Iris pigment epithelial cell (primary cell): ENCODE data around the gene TMEM214.

Source experiments
- DNase-seq: peaks from one replicate; pipeline ENCODE4 v3.0.0-alpha.2; 2011; ENCODE audit warnings: low read depth

The TMEM214 gene

DNA sequence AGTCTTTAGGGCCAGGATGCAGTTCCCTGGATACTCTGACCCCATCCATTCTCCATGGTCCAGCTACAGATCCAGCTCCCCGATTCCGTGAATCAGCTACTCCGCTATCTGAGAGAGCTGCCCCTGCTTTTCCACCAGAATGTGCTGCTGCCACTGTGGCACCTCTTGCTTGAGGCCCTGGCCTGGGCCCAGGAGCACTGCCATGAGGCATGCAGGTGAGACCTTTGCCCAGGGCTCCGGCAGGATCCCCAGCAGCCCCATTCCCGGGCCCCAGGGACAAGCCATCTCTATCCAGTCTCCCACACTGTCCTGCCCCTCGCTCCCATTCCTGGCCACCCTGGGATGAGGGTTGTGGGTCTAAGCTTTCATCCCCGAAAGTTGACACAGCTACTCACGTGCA lies 7.5 kb downstream of the TMEM214 start:
- DNase-seq: no peak

DNA sequence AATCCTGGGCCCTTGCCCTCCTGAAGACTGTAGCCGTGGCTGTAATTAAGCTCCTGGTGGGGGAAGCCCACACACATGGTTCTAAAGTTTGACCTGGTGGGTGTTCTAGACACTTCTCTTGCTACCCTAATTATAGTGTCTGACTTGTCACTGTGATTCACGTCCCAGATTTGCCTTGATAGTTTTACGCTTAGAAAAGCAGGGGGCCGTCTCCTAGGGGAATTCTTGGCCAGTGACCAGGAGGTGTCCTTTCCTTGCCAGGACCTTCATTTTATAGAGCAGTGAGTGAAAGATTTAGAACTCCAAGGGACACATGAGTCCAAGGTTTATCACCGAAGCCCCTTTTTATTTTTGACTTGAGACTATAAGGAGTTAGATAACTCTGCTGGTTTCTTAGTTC lies 9.0 kb downstream of the TMEM214 start:
- no peak for DNase-seq

DNA sequence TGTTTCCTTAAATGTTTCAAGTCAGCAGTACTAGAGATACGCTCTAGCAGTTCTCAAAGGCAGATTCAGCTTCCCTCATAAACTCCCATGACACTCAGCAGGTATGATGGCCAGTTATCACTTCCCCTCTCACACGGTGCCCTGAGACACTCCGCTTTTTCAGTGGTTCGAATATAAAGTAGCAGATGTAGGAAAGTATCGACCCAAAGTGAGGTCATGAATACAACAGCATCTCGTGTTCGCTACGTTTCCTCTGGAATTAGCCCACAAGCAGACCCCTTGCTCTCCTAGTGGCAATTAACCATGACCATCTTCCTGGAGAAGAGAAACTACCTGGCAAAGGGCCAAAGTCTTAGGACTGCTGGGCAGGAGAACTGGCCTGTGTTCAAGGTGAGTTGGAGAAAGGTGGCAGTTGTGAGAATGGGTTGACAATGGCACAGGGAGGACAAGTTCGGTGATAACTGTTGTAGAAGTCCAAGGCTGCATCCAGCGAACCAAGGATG lies 9.4 kb downstream of the TMEM214 start:
- DNase-seq: no peak

DNA sequence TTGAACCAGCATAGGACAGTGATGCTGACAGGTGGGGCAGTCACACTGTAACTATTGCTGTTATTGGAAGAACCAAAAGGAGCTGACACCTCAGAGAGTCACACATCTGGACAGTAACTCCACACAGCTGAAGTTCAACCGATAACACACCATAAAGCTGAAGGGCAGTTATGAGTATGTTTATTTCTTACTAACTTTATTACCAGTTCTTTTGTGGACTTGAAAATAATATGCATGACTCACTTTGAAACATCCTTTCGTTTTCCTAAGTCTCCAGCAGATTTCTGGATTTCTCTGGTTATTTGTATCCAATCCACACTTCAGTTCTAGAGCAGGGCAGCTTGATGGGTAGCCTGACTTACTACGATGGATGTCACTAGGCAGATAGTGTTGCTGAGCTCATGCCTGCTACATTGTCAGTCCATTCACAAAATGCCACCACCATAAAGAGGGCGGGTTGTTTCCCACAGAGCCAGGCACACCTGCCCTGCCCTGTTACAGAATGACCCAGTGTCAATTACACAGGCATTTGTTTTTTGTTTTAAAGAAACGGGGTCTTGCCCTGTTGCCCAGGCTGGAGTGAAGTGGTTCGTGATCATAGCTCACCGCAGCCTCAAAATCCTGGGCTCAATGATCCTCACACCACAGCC lies 10.3 kb downstream of the TMEM214 start:
- peak; percentile 40 for DNase-seq

DNA sequence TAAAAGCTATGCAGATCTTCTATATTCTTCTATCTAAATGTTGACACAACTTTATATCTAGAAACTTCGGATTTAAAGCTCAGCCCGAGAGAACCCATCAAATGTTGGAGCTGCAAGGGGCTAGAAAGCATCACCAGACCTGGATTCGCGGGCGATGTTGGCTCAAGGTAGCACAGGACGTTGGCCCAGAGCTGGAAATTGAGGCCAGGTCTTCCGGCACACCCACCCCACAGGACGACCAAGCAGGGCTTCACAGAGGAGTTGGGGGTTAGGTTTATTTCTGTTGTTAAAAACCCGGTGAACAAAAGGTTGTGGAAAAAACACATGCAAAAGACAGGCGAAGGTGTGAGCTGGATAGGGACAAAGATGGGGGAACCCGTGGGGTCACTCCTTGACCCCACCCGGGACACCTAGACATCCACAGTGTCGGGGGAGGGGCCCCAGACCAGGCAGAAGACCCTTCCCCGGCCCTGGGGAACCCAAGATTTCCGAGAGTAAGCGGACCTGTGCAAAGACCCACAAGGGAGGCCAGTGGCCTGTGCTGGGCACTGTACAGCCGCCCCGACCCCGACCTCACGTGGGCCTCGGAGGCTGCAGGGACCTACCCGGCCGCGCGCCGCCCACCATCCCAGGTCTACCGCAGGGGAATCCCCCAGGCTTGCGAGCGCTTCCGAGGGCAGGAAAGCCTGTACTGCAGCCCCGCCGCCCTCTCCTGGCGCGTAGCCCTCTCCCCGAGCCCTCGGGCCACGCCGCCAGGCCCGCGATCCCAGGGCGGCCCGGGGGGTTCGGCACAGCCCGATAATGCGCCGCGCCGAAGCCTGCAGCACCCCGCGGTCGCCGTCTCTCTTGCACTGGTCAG lies 16.9 kb downstream of the TMEM214 start:
- peak; percentile 55 for DNase-seq

DNA sequence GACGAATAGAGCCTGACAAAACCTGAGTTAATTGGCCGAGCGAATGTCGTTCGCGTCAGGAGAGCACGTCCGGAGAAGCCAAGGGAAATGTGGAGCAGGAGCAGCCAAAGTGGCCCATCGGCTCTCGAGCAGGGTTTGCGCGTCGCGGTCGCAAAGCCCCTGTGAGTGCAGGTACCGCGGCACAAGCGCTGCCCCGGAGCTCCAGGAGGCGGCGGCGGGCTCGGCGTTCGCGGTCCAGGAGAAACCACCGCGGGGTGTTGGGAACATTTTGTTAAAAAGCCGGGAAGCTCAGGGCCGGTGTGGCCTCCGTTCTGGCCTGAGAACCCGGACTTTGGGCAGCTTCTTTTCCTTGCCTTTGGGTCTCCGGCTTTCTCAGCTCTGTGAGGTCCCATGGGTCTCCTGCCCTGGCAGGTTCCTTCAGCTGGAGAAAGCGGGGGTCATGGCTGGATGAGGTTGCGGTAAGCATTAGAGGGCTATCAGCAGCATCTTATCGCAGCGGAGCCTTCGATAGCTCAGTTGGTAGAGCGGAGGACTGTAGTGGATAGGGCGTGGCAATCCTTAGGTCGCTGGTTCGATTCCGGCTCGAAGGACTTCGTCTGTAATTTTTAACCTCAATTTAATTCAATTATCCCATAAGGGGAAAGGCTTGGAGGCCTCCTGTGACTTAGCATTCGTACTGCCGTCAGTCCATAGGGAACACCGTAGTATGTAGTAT lies 17.7 kb downstream of the TMEM214 start:
- peak; percentile 92 for DNase-seq

DNA sequence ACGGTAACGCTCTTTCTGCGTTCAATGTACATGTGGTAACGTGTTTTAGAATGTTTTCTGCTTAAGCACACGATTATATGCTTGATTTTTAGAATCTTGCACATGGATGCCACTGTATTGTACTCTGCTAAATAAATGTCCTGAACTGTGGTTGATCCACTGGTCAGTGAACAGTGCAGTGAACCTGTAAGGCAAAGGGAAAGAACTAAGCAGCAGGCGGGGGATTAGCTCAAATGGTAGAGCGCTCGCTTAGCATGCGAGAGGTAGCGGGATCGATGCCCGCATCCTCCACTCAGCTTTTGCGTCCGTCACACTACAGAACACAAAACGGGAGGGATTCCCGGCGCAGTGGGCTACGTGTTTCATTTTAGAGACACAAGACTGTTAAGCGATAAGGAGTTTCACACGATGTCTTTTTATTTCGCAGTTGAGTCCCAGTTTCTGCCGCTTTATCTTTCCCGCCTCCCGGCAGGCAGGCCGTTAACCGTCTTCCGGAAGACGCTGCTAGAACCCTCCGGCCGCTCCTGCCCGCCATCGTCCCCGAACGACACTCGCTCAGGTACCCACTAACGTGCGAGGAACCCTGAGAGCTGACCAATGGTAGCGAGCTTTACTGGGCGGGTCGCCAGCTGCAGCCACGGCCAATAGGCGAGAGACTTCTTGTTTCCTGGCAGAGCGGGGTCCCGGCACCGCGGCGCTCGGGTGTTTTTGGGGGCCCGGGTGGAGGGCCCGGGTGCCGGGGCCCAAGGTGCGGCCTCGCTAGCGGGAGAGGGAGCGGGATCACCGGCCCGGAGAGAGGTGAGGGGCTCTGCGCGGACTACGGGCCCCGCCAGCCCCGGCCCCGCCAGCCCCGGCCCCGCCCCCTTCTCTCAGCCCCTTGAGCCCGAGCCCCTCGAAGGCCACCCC lies 18.5 kb downstream of the TMEM214 start, which contains the start of gene AGBL5:
TSS of gene AGBL5 (plus strand) at position 673 of the 906 bp plus-strand sequence. CDS start 1,291 bp downstream, outside the sequence.
- DNase-seq: peak; percentile 89

DNA sequence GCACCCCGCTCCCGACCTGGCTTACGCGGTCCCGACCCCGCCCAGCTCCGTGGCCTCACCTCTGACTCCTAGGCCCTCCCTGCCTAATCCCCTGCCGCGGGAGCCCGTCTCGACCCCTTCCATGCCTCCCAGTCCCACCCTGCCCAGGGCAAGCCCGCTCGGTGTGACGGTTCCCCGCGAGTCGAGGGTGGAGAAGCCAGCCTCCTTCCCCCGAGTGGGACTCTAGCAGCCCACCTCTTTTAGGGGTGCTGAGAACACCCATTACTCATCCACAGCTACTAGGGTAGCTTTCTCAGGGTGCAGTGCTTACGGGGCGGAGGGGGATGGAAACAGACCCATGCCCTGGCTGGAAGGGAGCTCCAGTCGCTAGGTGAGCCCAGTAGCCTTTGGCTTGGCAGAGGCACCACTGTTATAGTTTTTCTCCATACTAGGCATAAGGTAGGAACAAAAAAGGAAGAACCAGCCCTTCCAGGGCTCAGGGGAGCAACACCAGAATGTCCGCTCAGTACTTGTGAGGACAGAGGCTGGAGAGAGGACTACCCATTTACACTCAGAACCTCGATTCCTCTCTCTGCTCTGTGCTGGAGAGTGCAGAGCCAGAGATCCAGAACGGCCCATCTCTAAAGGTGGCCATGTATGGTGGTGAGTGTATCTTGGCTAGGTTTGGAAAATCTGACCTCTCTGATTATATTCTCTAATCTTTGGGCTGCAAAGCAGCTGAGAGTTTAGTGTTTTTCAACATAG lies 19.3 kb downstream of the TMEM214 start:
- no peak for DNase-seq

DNA sequence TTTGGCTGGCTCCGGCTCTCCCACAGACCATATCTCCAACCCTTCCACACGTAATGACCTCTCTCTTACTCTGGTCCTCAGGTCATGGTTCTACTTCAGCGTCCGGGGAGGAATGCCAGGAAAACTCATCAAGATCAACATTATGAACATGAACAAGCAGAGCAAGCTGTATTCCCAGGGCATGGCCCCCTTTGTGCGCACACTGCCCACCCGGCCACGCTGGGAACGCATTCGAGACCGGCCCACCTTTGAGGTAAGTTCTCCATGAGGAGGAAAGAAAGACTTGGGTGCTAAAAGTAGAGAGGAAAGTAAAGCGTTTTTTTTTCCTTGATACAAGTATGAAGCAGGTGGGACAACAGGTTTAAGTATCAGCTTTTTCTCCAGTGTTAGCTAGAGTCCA lies 20.6 kb downstream of the TMEM214 start:
- no peak for DNase-seq

DNA sequence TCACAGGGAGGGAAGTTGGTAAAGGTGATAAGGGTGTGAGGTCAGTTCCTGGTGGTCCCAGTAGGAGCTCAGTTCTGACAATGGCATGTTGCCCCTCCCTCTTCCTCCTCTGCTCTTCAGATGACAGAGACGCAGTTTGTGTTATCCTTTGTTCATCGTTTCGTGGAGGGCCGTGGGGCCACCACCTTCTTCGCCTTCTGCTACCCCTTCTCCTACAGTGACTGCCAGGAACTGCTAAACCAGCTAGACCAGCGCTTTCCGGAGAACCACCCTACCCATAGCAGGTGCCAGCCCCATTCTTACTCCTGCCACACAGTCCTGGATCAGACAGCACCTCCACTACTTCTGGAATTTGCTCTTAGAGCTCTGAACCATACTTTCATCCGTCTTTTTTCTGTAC lies 21.0 kb downstream of the TMEM214 start:
- DNase-seq: no peak

DNA sequence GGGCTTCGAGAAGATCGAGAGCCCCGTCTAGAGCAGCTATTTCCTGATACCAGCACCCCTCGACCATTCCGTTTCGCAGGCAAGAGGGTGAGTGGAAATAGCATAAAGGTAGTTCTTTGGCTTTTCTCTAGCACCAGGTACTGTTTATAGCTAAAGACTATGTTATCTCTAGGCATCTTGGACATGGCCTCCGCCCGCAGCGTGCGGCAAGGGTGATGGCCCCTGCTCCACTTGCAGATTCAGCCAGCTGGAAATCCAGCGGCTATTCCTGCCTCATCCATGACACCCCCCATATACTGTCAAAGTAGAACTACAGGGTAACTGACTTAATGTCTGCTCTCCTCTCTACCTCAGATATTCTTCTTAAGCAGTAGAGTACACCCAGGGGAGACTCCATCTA lies 22.0 kb downstream of the TMEM214 start:
- DNase-seq: no peak

DNA sequence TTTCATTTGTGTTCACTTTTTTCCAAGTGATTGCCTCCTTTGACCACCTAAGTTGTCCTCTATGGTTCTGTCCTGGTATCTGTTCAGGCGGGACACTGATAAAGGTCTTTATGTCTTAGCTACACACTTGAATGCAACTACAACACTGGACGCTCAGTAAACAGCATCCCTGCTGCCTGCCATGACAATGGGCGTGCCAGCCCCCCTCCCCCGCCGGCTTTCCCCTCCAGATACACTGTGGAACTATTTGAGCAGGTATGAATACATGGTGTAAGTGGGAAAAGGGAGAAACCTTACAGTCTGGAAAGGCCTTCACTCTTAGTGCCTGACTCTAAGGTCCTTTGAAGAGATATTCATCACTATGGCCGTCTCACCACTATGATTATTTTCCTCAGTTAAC lies 24.4 kb downstream of the TMEM214 start:
- no peak for DNase-seq

DNA sequence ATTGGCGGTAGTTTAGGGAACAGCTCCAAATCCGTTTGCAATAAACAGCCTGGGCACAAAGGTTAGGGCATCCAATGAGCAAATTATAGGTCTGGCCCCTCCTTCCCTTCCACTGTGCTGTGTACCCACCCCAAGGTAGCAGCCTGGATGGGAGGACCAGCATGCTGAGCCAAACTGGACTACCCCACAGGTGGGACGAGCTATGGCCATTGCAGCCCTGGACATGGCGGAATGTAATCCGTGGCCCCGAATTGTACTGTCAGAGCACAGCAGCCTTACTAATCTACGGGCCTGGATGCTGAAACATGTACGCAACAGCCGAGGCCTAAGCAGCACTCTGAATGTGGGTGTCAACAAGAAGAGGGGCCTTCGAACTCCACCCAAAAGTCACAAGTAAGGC lies 25.4 kb downstream of the TMEM214 start:
- DNase-seq: no peak

DNA sequence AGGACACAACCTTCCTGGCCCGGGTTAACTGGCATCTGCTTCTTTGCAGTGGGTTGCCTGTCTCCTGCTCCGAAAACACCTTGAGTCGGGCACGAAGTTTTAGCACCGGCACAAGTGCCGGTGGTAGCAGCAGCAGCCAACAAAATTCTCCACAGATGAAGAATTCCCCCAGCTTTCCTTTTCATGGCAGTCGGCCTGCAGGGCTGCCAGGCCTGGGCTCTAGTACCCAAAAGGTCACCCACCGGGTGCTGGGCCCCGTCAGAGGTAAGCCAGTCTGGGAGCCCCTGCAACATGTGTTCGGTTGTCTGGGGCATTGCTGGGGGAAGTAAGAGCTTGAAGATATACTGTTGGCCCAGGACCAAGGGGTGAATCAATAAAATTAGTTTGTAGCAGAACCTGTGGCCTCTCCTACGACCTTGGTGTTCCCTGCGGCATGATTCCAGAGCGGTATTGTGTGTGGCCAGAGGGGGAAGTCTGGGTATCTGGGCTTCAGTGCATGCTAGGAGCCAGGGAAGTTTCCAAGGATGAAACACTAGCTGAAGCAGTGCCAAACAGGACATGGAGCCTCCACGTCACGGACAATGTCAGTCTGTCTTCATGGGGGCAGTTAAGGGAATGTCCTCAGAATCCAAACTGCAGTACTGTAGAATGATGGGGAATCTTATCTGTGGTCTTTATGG lies 26.5 kb downstream of the TMEM214 start:
- no peak for DNase-seq

DNA sequence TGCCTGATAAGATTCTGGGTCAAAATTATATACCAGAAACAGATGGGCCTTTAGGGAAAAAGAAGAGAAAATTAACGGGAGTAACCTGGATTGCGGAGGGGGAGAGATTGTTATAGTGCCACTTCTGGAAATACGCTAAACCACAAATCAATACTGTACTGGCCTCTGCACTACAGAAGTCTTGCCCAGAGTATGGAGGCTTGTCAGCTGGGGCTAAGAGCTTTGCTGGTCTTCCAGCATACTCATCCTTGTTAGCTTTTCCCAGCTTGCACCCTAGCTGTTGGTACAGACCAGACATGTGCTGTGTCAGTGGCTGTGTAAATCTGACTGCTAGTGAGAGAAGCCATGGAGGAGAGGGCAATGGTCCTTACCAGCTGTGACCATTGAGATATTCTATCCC lies 27.6 kb downstream of the TMEM214 start:
- DNase-seq: no peak

DNA sequence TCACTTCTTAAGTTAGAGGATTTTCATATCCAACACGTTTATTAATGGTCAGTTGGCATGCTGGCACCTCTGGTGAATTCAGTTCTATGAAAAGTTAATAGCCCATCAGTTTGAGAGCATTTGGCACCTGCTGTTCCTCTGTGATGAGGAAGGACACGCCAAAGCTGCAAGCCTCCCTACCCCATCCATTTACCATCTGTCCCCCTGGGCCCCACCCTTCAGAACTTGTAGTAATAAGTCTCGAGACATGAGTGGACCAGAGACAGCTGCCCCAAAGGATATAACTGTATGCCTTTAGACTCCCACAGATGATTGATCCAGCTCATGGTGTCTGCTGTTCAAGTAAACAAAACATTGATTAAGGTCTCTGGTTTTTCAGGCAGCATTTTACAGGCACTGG lies 32.4 kb downstream of the TMEM214 start:
- no peak for DNase-seq

DNA sequence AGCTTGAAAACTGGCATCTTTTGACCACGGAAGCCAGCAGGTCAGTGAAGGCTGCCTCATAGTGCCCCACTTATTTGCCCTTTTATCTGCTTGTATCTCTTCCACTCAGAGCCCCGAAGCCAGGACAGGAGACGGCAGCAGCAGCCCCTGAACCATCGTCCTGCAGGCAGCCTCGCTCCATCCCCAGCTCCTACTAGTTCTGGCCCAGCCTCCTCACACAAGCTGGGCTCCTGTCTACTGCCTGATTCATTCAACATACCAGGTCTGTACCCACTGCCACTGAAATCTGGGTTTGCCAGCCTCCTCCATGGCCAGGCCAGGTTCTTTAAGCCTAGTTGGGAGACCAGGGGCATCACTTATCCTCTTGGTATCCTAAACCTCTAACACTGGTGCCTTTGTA lies 34.6 kb downstream of the TMEM214 start:
- DNase-seq: no peak

DNA sequence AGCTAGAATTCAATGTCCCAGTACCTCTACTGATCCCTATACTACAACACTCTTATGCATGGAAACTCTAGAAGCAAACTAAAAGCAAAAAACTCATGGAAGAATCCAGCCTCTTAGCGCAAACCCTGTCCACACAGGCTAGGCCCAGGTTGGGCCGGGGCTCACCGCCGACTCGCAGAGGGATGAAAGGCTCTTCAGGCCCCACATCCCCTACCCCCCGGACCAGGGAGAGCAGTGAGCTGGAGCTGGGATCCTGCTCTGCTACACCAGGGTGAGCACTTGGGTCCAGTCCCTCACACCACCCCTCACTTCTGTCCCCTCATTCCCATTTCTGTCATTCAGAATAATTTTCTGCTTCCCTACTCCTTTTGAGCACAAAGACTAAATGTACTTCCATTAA lies 36.7 kb downstream of the TMEM214 start:
- DNase-seq: no peak

DNA sequence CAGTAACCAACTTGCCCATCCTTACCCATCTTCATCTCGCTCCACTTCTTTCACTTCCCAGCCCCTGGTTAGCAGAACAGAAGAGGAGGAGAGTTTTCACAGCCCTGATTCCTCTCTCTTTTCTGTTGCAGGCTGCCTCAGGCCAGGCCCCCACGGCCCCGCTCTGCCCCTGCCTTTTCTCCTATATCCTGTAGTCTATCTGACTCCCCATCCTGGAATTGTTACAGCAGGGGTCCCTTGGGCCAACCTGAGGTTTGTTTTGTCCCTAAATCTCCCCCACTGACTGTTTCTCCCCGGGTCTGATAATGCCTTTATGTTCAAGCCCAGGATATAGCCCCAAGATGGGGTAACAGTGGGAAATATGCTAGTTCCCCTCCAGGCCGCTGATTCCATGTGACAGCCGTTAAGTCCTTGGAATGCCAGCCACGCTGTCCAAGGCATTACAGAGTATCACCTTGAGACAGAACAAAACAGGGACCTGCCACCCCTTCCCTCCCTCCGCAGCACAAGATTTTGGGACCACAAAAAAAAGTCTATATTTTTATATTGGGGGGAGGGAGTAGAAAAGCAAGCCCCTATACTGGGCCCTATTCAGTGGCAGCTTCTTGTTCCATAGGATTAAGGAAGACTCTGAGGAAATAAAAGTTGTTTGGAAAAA lies 37.3 kb downstream of the TMEM214 start:
- no peak for DNase-seq
